Stomach (tissue), 4 donors: ENCODE data around the gene PLEKHD1.

ENCODE experiments used
- POLR2A ChIP-seq, 4 donors: fragments of 450-650 bp; IDR thresholded peaks; one replicate each; pipeline ENCODE4 v1.6.1; 2016; ENCODE audit warnings: antibody characterized with exemption in 4 of 4, control low read depth in 2 of 4, mild to moderate bottlenecking in 1 of 4, moderate library complexity in 1 of 4
- TF ChIP-seq, protein P1 (sequence below), 7 experiments: fragments of 450-650 bp in 4 of 7; fragments of 200-600 bp in 3 of 7; sonication (generic) in 3 of 7; IDR thresholded peaks; one replicate each; pipeline ENCODE4 v1.5.1; 2016 to 2019; ENCODE audit warnings: antibody characterized with exemption in 7 of 7, control low read depth in 2 of 7, mild to moderate bottlenecking in 1 of 7

DNA sequence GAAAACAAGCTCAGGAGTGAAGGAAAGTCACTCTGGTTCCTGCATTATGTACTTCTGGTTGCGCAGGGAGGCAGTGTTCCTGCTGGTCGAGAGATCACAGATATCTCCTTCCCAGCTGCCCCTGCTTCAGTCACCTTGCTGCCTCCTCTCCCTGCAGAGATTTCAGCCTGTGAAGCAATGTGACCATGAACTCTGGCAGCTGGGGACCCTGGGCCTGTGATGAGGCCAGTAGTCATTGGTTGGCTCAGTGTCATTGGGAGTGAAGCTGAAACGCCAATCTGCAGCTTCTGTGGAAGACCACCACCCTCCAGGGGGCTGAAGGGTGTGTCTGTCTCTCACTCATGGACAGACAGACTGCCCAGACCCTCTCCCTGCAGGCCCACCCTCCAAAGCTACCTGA, 45.0 kb downstream of the PLEKHD1 start:
- TF ChIP-seq, protein P1, sequence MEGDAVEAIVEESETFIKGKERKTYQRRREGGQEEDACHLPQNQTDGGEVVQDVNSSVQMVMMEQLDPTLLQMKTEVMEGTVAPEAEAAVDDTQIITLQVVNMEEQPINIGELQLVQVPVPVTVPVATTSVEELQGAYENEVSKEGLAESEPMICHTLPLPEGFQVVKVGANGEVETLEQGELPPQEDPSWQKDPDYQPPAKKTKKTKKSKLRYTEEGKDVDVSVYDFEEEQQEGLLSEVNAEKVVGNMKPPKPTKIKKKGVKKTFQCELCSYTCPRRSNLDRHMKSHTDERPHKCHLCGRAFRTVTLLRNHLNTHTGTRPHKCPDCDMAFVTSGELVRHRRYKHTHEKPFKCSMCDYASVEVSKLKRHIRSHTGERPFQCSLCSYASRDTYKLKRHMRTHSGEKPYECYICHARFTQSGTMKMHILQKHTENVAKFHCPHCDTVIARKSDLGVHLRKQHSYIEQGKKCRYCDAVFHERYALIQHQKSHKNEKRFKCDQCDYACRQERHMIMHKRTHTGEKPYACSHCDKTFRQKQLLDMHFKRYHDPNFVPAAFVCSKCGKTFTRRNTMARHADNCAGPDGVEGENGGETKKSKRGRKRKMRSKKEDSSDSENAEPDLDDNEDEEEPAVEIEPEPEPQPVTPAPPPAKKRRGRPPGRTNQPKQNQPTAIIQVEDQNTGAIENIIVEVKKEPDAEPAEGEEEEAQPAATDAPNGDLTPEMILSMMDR (IDR thresholded peaks at IDR 0.05), result no peak
- TF ChIP-seq POLR2A (IDR thresholded peaks at IDR 0.05), result no peak
